Uterus (tissue), 4 donors: Measurements from ENCODE around the gene TAOK3. TPM values are rescaled to one million over a fixed set of nuclear protein-coding genes. Genes with fewer than 3 reads are reported as not detected.

ENCODE experiments used
- DNase-seq, 2 donors: peaks; one replicate each; pipeline ENCODE4 v3.0.0-alpha.2; 2019 to 2020
- H3K27ac ChIP-seq, 2 donors: fragments of 200-600 bp; sonication (generic); 1 replicate in 1 of 2; 2 replicates in 1 of 2; pipeline ENCODE4 v1.5.1; 2016 to 2018
- H3K27me3 ChIP-seq, 2 donors: fragments of 200-600 bp; sonication (generic); one replicate each; pipeline ENCODE4 v1.5.1; 2018 to 2019; ENCODE audit warnings: control low read depth in 1 of 2
- H3K36me3 ChIP-seq, 2 donors: fragments of 200-600 bp; sonication (generic); one replicate each; pipeline ENCODE4 v1.5.1; 2019; ENCODE audit warnings: control low read depth in 1 of 2
- H3K4me1 ChIP-seq, 2 donors: fragments of 200-600 bp; sonication (generic); one replicate each; pipeline ENCODE4 v1.5.1; 2018 to 2019; ENCODE audit warnings: control low read depth in 1 of 2
- H3K4me3 ChIP-seq, 2 donors: fragments of 200-600 bp; sonication (generic); 1 replicate in 1 of 2; 2 replicates in 1 of 2; pipeline ENCODE4 v1.5.1; 2018 to 2019; ENCODE audit warnings: mild to moderate bottlenecking in 1 of 2
- H3K9me3 ChIP-seq, 2 donors: fragments of 200-600 bp; sonication (generic); one replicate each; pipeline ENCODE4 v1.5.1; 2019; ENCODE audit warnings: control low read depth in 1 of 2
- POLR2A ChIP-seq, 2 donors: fragments of 450-650 bp; IDR thresholded peaks; one replicate each; pipeline ENCODE4 v1.6.1; 2016; ENCODE audit warnings: antibody characterized with exemption in 2 of 2, mild to moderate bottlenecking in 1 of 2, moderate library complexity in 1 of 2
- intact Hi-C: fragments of 100-400 bp; cut with DNase I; formaldehyde crosslinking; loops from one replicate; pipeline ENCODE4 v1.15.1; 2023; ENCODE audit warnings: low total_unique reads
- total RNA-seq, 4 donors: library from RNA; depleted of rRNA in 3 of 4; stranded (reverse); fragments of >200 nt in 3 of 4; gene quantifications; one replicate each; pipeline versions ENCODE4 v1.1.0 to v1.2.4, GENCODE V29; 2014 to 2023
- TF ChIP-seq, protein P1 (sequence below), 4 experiments: fragments of 200-600 bp in 2 of 4; fragments of 450-650 bp in 2 of 4; sonication (generic) in 2 of 4; IDR thresholded peaks; one replicate each; pipeline ENCODE4 v1.5.1; 2016 to 2019; ENCODE audit warnings: antibody characterized with exemption in 4 of 4, mild to moderate bottlenecking in 2 of 4, moderate library complexity in 1 of 4
- donor health status: DM: yes; HTN: yes; CAD: no.

TAOK3 gene
- total RNA-seq, 4 donors from 2014 or later = 14.9 to 35.1 (median 24.8) TPM

DNA sequence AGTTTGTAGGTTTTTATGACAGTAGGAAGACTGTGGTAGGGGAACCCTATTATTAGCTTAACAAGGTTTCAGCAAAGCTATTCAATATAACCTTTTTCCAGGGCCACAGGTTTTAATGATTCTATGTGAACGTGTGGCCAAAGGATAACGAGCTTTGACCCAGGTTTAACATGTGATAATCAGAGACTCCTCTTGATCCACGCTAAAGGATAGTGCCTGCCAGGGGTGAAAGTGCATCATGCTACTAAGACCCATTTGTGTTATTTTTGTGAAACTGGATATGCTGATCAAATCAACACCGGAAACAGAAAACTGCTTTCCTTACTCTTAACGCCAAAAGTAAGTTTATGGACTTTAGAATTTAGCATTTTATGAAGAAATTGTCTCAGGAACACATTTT, 909 bp upstream of the TAOK3 start:
- no peak for DNase-seq
- TF ChIP-seq, protein P1, sequence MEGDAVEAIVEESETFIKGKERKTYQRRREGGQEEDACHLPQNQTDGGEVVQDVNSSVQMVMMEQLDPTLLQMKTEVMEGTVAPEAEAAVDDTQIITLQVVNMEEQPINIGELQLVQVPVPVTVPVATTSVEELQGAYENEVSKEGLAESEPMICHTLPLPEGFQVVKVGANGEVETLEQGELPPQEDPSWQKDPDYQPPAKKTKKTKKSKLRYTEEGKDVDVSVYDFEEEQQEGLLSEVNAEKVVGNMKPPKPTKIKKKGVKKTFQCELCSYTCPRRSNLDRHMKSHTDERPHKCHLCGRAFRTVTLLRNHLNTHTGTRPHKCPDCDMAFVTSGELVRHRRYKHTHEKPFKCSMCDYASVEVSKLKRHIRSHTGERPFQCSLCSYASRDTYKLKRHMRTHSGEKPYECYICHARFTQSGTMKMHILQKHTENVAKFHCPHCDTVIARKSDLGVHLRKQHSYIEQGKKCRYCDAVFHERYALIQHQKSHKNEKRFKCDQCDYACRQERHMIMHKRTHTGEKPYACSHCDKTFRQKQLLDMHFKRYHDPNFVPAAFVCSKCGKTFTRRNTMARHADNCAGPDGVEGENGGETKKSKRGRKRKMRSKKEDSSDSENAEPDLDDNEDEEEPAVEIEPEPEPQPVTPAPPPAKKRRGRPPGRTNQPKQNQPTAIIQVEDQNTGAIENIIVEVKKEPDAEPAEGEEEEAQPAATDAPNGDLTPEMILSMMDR (IDR thresholded peaks at IDR 0.05) = no peak
- no peak for TF ChIP-seq POLR2A (IDR thresholded peaks at IDR 0.05)
- peak overlapping the region; percentile 46 to 89 for H3K4me3 ChIP-seq
- H3K9me3 ChIP-seq = no peaks in the 10 kb centered on the region
- H3K27ac ChIP-seq = peak overlapping the region; percentile 94 to 97
- intact Hi-C loops = loop anchor here (10.0 kb wide), 1 partner anchor 249 kb away; no protein-coding TSS in a partner anchor
- H3K27me3 ChIP-seq = no peaks in the 10 kb centered on the region
- H3K36me3 ChIP-seq = no peaks in the 10 kb centered on the region
- H3K4me1 ChIP-seq = peaks cover 0 to 7% of the 10 kb centered on the region in 2 donors

DNA sequence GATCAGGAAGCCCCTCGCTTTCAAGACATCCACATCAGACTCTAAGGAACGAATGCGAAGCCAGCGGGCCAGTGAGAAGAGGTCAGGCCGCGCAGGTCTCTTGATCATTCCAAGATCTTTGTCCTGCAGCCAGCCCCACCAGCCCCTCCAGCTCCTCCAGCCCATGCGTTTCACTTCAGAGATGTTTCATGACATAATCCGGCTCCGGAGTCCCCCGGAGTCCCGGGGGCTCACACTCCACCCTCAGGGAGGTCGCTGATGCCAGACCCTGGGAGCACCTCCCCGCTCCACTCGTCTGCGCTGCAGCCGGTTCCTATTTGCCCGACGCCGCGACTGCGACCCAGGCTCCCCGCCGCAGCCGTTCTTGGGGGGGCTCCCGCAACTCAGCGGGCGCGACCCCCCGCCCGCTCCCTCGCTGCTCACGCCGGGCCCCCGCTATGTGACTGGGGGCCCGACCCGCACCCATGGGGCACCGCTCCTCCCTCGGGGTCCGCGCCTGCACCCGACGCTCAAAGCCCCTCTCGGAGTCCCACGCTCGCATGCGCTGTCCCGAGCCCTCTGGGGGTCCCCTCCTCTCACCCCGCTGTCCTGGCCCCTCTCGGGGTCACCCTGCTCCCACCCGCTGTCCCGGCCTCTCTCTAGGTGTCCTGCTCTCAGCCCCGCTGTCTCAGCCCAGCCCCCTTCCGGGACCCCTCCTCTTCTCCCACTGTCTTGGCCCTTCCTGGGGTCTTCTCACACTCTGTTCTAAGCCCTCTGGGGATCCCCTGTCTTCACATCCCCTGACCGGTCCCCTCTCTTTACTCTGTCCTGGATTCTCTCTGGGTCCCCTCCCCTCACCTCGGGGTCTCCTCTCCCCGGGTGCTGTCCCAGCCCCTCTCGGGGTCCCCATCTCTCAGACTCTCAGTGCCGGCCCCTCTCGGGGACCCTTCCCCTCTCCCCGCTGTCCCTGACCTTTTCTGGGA, 1.1 kb downstream of the TAOK3 start:
- H3K4me3 ChIP-seq = peak overlapping the region; percentile 78 to 89
- H3K27ac ChIP-seq = peak overlapping the region; percentile 55 to 67
- H3K4me1 ChIP-seq = peaks cover 0 to 7% of the 10 kb centered on the region in 2 donors
- no peaks in the 10 kb centered on the region for H3K9me3 ChIP-seq
- intact Hi-C loops = loop anchor here (10.0 kb wide), 1 partner anchor 247 kb away; no protein-coding TSS in a partner anchor
- no peaks in the 10 kb centered on the region for H3K27me3 ChIP-seq
- H3K36me3 ChIP-seq = no peaks in the 10 kb centered on the region
- TF ChIP-seq, protein P1 (IDR thresholded peaks at IDR 0.05) = no peak
- no peak for TF ChIP-seq POLR2A (IDR thresholded peaks at IDR 0.05)
- peak in 1 of 2 donors; percentile 24 for DNase-seq

DNA sequence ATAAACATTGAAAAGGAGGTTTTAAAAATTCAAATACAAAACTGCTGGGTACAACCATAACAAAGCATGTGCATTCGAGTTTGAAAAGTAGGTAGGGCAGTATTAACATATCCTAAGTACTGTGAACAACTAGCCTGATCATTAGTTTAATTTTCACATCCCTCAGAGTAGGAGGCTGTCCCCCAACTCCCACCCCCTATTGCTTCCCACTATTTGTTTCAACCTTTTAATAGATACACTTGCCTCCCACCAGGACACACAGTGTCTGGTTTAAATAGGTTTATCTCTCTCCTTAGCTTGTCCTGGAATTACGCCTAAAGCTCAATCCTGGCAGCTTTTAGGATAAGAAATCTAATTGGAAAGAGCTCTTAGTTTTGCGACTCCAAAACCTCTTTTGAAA, 2.1 kb downstream of the TAOK3 start:
- Histone ChIP-seq H3K4me3 (no peak overlapping the region), H3K27ac (peak overlapping the region in 1 of 2 donors; percentile 55)

DNA sequence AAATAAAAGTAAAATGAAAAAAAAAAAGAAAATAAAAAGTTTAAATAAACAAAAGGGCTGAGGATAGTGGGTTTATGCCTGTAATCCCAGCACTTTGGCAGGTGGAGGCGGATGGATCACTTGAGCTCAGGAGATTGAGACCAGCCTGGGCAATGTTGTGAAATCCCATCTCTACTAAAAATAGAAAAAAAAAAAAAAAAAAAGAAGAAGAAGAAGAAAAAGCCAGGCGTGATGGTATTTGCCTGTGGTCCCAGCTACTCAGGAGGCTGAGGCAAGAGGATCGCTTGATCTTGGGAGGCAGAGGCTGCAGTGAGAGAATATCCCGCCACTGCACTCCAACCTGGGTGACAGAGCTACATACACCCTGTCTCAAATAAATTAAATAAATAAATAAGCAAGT, 3.9 kb downstream of the TAOK3 start:
- TF ChIP-seq, protein P1 (IDR thresholded peaks at IDR 0.05) = no peak
- TF ChIP-seq POLR2A (IDR thresholded peaks at IDR 0.05) = no peak
- Histone ChIP-seq H3K27ac (no peak overlapping the region), H3K4me3 (no peak overlapping the region), H3K4me1 (no peaks in the 10 kb centered on the region), H3K36me3 (no peaks in the 10 kb centered on the region), H3K27me3 (no peaks in the 10 kb centered on the region), H3K9me3 (no peaks in the 10 kb centered on the region)
- no peak for DNase-seq
- intact Hi-C loops = no loop called here

More for the DNA sequence above, 2.1 kb downstream of the TAOK3 start:
- no peaks in the 10 kb centered on the region for H3K27me3 ChIP-seq
- no peak for DNase-seq
- H3K4me1 ChIP-seq = peaks cover 0 to 7% of the 10 kb centered on the region in 2 donors
- intact Hi-C loops = loop anchor here (10.0 kb wide), 1 partner anchor 246 kb away; no protein-coding TSS in a partner anchor
- no peaks in the 10 kb centered on the region for H3K36me3 ChIP-seq
- no peak for TF ChIP-seq POLR2A (IDR thresholded peaks at IDR 0.05)
- TF ChIP-seq, protein P1 (IDR thresholded peaks at IDR 0.05) = no peak
- no peaks in the 10 kb centered on the region for H3K9me3 ChIP-seq

DNA sequence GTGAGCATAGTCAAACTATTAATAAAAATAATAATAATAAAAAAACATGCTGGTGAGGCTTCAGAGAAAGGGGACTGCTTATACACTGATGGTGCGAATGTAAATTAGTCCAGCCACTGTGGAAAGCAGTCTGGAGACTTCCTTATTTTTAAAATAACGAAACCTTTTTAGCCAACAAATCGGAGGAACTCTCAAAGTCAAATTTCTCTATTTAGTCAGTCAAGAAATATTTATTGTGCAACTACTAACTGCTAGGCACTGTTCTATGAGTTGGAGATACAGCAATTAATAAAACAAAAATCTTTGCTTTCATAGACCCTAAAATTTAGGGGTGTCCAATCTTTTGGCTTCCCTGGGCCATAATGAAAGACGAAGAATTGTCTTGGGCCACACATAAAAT, 10.8 kb downstream of the TAOK3 start:
- no peaks in the 10 kb centered on the region for H3K36me3 ChIP-seq
- intact Hi-C loops = no loop called here
- H3K27me3 ChIP-seq = no peaks in the 10 kb centered on the region
- no peaks in the 10 kb centered on the region for H3K4me1 ChIP-seq
- no peak overlapping the region for H3K27ac ChIP-seq
- TF ChIP-seq, protein P1 (IDR thresholded peaks at IDR 0.05) = no peak
- no peak for TF ChIP-seq POLR2A (IDR thresholded peaks at IDR 0.05)
- no peak overlapping the region for H3K4me3 ChIP-seq
- H3K9me3 ChIP-seq = no peaks in the 10 kb centered on the region
- no peak for DNase-seq
